WI38 (cell line): ENCODE measurements around the gene KCNC2.

Experiments
- H3K4me3 ChIP-seq: 2 replicates; pipeline ENCODE4 v1.5.1; 2011; ENCODE audit warnings: low read depth, mild to moderate bottlenecking, control low read depth, low read length
- TF ChIP-seq, protein P1 (sequence below): IDR thresholded peaks from 2 replicates; pipeline ENCODE4 v1.5.1; 2012; ENCODE audit warnings: low read depth, mild to moderate bottlenecking, control low read depth, low read length

KCNC2 gene

DNA sequence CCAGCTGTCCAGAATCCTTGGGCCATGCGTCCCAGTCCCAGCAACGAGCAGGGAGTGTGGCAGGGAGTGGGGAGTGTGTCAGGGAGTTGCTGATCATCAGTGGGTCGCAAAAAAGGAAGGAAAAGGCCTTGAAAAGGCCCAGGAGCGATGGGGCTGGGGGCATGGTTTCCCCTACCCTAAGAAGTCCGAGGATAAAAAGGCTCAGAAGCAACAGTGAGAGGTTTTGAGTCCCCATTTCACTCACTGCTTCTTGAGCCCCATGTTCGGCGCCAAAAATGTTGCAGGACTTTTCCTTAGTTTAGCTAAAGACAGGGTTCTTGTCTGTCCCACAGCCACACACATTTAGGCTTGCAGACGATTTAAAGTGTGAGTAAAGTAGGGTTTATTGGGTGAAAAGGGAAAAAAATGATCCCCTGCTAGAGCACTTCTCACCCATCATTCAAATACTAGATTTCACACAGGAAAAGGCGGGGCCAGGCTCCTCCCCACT lies 189.5 kb downstream of the KCNC2 start:
- TF ChIP-seq, protein P1, sequence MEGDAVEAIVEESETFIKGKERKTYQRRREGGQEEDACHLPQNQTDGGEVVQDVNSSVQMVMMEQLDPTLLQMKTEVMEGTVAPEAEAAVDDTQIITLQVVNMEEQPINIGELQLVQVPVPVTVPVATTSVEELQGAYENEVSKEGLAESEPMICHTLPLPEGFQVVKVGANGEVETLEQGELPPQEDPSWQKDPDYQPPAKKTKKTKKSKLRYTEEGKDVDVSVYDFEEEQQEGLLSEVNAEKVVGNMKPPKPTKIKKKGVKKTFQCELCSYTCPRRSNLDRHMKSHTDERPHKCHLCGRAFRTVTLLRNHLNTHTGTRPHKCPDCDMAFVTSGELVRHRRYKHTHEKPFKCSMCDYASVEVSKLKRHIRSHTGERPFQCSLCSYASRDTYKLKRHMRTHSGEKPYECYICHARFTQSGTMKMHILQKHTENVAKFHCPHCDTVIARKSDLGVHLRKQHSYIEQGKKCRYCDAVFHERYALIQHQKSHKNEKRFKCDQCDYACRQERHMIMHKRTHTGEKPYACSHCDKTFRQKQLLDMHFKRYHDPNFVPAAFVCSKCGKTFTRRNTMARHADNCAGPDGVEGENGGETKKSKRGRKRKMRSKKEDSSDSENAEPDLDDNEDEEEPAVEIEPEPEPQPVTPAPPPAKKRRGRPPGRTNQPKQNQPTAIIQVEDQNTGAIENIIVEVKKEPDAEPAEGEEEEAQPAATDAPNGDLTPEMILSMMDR = no peak
- no peak overlapping the region for H3K4me3 ChIP-seq

DNA sequence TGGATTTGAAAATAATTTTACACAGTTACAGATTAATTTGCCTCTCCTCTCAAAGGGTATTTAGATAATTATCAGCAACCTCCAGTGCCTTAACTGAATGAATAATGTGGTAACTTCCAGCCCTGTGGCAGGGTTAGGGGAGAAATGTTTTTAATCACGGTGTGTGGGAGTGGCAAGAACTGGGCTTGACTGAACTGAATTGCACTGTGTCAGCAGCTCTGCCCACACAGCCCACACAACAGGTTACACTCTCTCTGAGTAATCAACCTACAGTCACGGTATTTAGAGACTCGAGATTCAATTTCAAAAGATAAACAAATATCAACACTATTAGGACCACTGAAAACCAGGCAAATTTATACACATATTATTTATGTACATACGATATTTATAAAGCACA lies 198.5 kb downstream of the KCNC2 start:
- no peak overlapping the region for H3K4me3 ChIP-seq
- TF ChIP-seq, protein P1 = no peak

DNA sequence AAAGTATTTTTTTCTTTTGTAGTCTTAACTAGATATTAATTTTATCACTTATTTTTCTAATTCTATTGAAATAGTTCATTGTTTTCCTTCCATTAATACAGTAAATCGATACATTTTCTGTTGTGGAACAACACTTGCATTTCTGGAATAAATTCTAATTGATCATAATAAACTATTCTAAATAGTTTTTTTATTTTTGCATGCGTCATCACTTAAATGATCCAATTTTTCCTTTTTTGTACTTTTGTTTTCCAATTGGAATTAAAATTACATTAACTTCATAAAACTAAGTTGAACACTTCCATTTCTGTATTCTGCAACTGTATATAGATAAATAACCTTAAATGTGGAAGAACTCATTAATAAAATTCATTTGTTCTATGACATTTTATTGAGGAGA lies 202.5 kb downstream of the KCNC2 start:
- H3K4me3 ChIP-seq = no peak overlapping the region
- TF ChIP-seq, protein P1 = no peak

DNA sequence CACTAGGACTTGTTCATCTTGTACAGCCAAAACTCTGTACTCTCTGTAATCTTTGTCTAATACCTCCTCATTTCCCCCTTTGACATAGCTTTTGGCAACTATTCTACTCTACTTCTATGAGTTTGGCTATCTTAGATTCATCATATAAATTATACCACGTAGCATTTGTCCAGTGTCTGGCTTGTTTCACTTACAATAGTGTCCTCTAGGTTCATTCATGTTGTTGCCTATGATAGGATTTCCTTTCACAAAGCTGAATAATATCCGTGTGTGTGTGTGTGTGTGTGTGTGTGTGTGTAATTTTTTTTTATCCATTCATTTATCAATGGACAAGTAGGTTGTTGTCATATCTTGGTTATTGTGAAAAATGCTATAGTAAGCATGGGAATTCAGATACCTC lies 209.5 kb downstream of the KCNC2 start:
- H3K4me3 ChIP-seq = no peak overlapping the region
- TF ChIP-seq, protein P1 = no peak

DNA sequence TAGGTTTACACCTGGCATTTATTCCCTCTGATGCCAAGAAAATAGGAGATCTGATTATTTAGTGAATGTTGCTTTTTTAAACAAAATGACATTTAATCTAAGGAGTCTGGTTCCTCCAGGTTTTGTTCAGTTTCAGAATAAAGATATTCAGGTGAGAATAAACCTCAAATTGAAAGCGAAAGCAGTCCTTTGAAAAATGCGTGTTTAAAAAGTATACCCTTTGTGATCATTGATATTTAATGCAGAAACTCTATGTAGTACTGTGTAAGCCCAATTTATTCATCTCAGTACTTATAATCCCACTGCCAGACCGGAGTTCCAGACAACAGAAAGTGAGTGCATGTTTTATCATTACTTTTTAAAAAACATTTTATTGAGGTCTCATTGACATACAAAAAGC lies 210.2 kb downstream of the KCNC2 start:
- no peak overlapping the region for H3K4me3 ChIP-seq
- TF ChIP-seq, protein P1 = no peak
